Suprapubic skin (tissue), 4 donors: ENCODE measurements around the gene OCEL1.

Experiments
- CTCF ChIP-seq, 2 donors: fragments of 200-600 bp in 1 of 2; fragments of 450-650 bp in 1 of 2; sonication (generic) in 1 of 2; IDR thresholded peaks; one replicate each; pipeline ENCODE4 v1.5.1; 2016 to 2019; ENCODE audit warnings: antibody characterized with exemption in 2 of 2, mild to moderate bottlenecking in 1 of 2, moderate library complexity in 1 of 2
- EP300 ChIP-seq: sonication (generic); formaldehyde crosslinking; IDR thresholded peaks from one replicate; pipeline ENCODE4 v1.6.1; 2017; ENCODE audit warnings: antibody characterized with exemption
- POLR2A ChIP-seq, 2 donors: fragments of 450-650 bp; IDR thresholded peaks; one replicate each; pipeline ENCODE4 v1.6.1; 2017; ENCODE audit warnings: antibody characterized with exemption in 2 of 2, mild to moderate bottlenecking in 2 of 2, moderate library complexity in 2 of 2
- POLR2AphosphoS5 ChIP-seq, 3 donors: sonication (generic); formaldehyde crosslinking; IDR thresholded peaks; one replicate each; pipeline ENCODE4 v1.6.1; 2017; ENCODE audit warnings: antibody characterized with exemption in 3 of 3

DNA sequence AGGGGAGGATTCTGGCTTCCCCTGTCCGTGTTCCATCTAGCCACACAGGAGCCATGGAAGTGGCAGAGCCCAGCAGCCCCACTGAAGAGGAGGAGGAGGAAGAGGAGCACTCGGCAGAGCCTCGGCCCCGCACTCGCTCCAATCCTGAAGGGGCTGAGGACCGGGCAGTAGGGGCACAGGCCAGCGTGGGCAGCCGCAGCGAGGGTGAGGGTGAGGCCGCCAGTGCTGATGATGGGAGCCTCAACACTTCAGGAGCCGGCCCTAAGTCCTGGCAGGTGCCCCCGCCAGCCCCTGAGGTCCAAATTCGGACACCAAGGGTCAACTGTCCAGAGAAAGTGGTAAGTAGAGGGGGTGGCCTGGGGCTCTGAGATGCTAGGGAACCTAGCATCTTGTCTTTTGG lies 42.7 kb downstream of the OCEL1 start:
- no peak for TF ChIP-seq POLR2A (IDR thresholded peaks at IDR 0.05)
- TF ChIP-seq CTCF (IDR thresholded peaks at IDR 0.05), result no peak
- no peak for TF ChIP-seq EP300
- no peak for TF ChIP-seq POLR2AphosphoS5 (IDR thresholded peaks at IDR 0.05)
